Cardiac muscle cell (in vitro differentiated cells and primary cell): Measurements from ENCODE around the gene ILRUN. TPM values are rescaled to one million over a fixed set of nuclear protein-coding genes. Genes with fewer than 3 reads are reported as not detected.
"Not testable (repeated sequence)": the region's sequence is repeated elsewhere in the genome, so short reads cannot be mapped to it uniquely, and the experiment has no call there.

ENCODE experiments used
- DNase-seq, 2 donors: peaks; one replicate each; pipeline versions ENCODE4 v3.0.0 to v3.0.0-alpha.2; 2010 to 2017; ENCODE audit warnings: low read depth in 1 of 2, low spot score in 1 of 2
- H3K27ac ChIP-seq: fragments of 200-600 bp; sonication (generic); 2 replicates; pipeline ENCODE4 v1.5.1; 2016
- H3K27me3 ChIP-seq: fragments of 200-600 bp; sonication (generic); 2 replicates; pipeline ENCODE4 v1.6.0; 2016; ENCODE audit warnings: control low read depth
- H3K36me3 ChIP-seq: fragments of 200-600 bp; sonication (generic); 2 replicates; pipeline ENCODE4 v1.5.1; 2016; ENCODE audit warnings: control low read depth
- H3K4me1 ChIP-seq: fragments of 200-600 bp; sonication (generic); 2 replicates; pipeline ENCODE4 v1.8.1; 2017; ENCODE audit warnings: low read depth, mild to moderate bottlenecking, mixed run types
- H3K4me3 ChIP-seq: fragments of 200-600 bp; sonication (generic); 2 replicates; pipeline ENCODE4 v1.5.1; 2016; ENCODE audit warnings: mild to moderate bottlenecking
- H3K9me3 ChIP-seq: fragments of 200-600 bp; sonication (generic); 2 replicates; pipeline ENCODE4 v1.5.1; 2017; ENCODE audit warnings: low read depth, mild to moderate bottlenecking, control low read depth
- CTCF ChIP-seq: IDR thresholded peaks from 2 replicates; pipeline ENCODE4 v1.5.1; 2012; ENCODE audit warnings: low read depth, mild to moderate bottlenecking, low read length
- polyA plus RNA-seq: library from polyadenylated mRNA; unstranded; fragments of >200 nt; fragmentation: Nextera tagmentation; extraction: Ambion mirVana; gene quantifications from 2 replicates; pipeline ENCODE4 v1.2.1, GENCODE V29; 2016
- total RNA-seq: library from RNA; depleted of rRNA; stranded (reverse); fragments of >200 nt; gene quantifications from 2 replicates; pipeline ENCODE4 v1.2.3, GENCODE V29; 2016

ILRUN gene
- total and polyA plus RNA-seq, 2 experiments from 2014 or later = 14.6 to 55.9 TPM

GRCh38 chr6:34654061-34654710 lies 42.4 kb downstream of the ILRUN start:
- H3K27ac ChIP-seq = no peak overlapping the region
- no peaks in the 10 kb centered on the region for H3K9me3 ChIP-seq
- peaks cover 32% of the 10 kb centered on the region for H3K4me1 ChIP-seq
- H3K36me3 ChIP-seq = peaks cover 4% of the 10 kb centered on the region
- no peak for DNase-seq
- H3K4me3 ChIP-seq = no peak overlapping the region
- H3K27me3 ChIP-seq = no peaks in the 10 kb centered on the region
- TF ChIP-seq CTCF = no peak

GRCh38 chr6:34652263-34652662 lies 44.3 kb downstream of the ILRUN start:
- TF ChIP-seq CTCF = no peak
- Histone ChIP-seq H3K36me3 (peaks cover 4% of the 10 kb centered on the region), H3K4me1 (peaks cover 31% of the 10 kb centered on the region), H3K27me3 (no peaks in the 10 kb centered on the region), H3K27ac (no peak overlapping the region), H3K9me3 (no peaks in the 10 kb centered on the region), H3K4me3 (no peak overlapping the region)
- DNase-seq = no peak

- TF ChIP-seq CTCF = no peak
- H3K27ac ChIP-seq = peak overlapping the region; percentile 54
- no peak for DNase-seq
Measured at GRCh38 chr6:34650823-34651222, 45.7 kb downstream of the ILRUN start.

GRCh38 chr6:34650232-34650631 lies 46.3 kb downstream of the ILRUN start:
- peaks cover 16% of the 10 kb centered on the region for H3K4me1 ChIP-seq
- not testable (repeated sequence) for H3K9me3 ChIP-seq, DNase-seq, H3K27me3 ChIP-seq, H3K4me3 ChIP-seq, H3K27ac ChIP-seq, H3K36me3 ChIP-seq

More at GRCh38 chr6:34650823-34651222, 45.7 kb downstream of the ILRUN start:
- Histone ChIP-seq H3K27me3 (no peaks in the 10 kb centered on the region), H3K4me3 (no peak overlapping the region), H3K9me3 (no peaks in the 10 kb centered on the region), H3K36me3 (peaks cover 4% of the 10 kb centered on the region), H3K4me1 (peaks cover 16% of the 10 kb centered on the region)

- no peak for TF ChIP-seq CTCF
- no peak for DNase-seq
- H3K4me1 ChIP-seq = peaks cover 16% of the 10 kb centered on the region
- no peak overlapping the region for H3K27ac ChIP-seq
- no peaks in the 10 kb centered on the region for H3K27me3 ChIP-seq
- H3K4me3 ChIP-seq = no peak overlapping the region
- H3K36me3 ChIP-seq = no peaks in the 10 kb centered on the region
- no peaks in the 10 kb centered on the region for H3K9me3 ChIP-seq
Measured at GRCh38 chr6:34648806-34649205, 47.8 kb downstream of the ILRUN start.

Other genes starting within 250 kb of the ILRUN start
- 12.5 and 20.3 TPM in 2 replicates for gene PACSIN1, start 230.7 kb downstream of the ILRUN start, total RNA-seq
- 12.1 and 12.6 TPM in 2 replicates for gene PACSIN1, start 230.7 kb downstream of the ILRUN start, polyA plus RNA-seq
- gene SPDEF, start 140.4 kb downstream of the ILRUN start, total RNA-seq = 0.42 and 1.1 TPM in 2 replicates
- 0.96 TPM in 1 of 2 replicates, not detected in the other for gene SPDEF, start 140.4 kb downstream of the ILRUN start, polyA plus RNA-seq
- 120 and 169 TPM in 2 replicates for gene SNRPC, start 60.7 kb upstream of the ILRUN start, total RNA-seq
- 319 and 368 TPM in 2 replicates for gene SNRPC, start 60.7 kb upstream of the ILRUN start, polyA plus RNA-seq
- 14.4 and 20.6 TPM in 2 replicates for gene BLTP3A, start 95.3 kb upstream of the ILRUN start, total RNA-seq
- 6.4 and 12.7 TPM in 2 replicates for gene BLTP3A, start 95.3 kb upstream of the ILRUN start, polyA plus RNA-seq
- gene TAF11, start 191.3 kb upstream of the ILRUN start, total RNA-seq = 25.8 and 30.3 TPM in 2 replicates
- 39.9 and 45.3 TPM in 2 replicates for gene TAF11, start 191.3 kb upstream of the ILRUN start, polyA plus RNA-seq
- 18.6 and 27.2 TPM in 2 replicates for gene ANKS1A, start 192.5 kb upstream of the ILRUN start, total RNA-seq
- gene ANKS1A, start 192.5 kb upstream of the ILRUN start, polyA plus RNA-seq = 11.3 and 21.5 TPM in 2 replicates